GM12873 (cell line): ENCODE data around the gene TCERG1L.

Experiments
- CTCF ChIP-seq: IDR thresholded peaks from 2 replicates; pipeline ENCODE4 v1.5.1; 2012; ENCODE audit warnings: low read depth, mild to moderate bottlenecking, moderate library complexity, low read length, control low read depth; ENCODE audit not compliant: insufficient read depth; ENCODE audit errors: missing control alignments

Gene TCERG1L

GRCh38 chr10:131216681-131217230 lies 94.8 kb downstream of the TCERG1L start:
- TF ChIP-seq CTCF, result no peak

GRCh38 chr10:131215776-131216175 lies 95.7 kb downstream of the TCERG1L start:
- TF ChIP-seq CTCF, result no peak

- no peak for TF ChIP-seq CTCF
These were observed 96.8 kb downstream of the TCERG1L start for GRCh38 chr10:131214521-131215244.

GRCh38 chr10:131213741-131214505 lies 97.6 kb downstream of the TCERG1L start:
- no peak for TF ChIP-seq CTCF

- TF ChIP-seq CTCF, result no peak
These were observed 98.7 kb downstream of the TCERG1L start for GRCh38 chr10:131212763-131213325.

GRCh38 chr10:131211965-131212619 lies 99.4 kb downstream of the TCERG1L start:
- no peak for TF ChIP-seq CTCF
